ENCODE measurements around the gene BANF1. TPM values are rescaled to one million over a fixed set of nuclear protein-coding genes. Genes with fewer than 3 reads are reported as not detected.

BANF1 gene
- total RNA-seq, 1 experiment from 2014 or later: 300 TPM

DNA sequence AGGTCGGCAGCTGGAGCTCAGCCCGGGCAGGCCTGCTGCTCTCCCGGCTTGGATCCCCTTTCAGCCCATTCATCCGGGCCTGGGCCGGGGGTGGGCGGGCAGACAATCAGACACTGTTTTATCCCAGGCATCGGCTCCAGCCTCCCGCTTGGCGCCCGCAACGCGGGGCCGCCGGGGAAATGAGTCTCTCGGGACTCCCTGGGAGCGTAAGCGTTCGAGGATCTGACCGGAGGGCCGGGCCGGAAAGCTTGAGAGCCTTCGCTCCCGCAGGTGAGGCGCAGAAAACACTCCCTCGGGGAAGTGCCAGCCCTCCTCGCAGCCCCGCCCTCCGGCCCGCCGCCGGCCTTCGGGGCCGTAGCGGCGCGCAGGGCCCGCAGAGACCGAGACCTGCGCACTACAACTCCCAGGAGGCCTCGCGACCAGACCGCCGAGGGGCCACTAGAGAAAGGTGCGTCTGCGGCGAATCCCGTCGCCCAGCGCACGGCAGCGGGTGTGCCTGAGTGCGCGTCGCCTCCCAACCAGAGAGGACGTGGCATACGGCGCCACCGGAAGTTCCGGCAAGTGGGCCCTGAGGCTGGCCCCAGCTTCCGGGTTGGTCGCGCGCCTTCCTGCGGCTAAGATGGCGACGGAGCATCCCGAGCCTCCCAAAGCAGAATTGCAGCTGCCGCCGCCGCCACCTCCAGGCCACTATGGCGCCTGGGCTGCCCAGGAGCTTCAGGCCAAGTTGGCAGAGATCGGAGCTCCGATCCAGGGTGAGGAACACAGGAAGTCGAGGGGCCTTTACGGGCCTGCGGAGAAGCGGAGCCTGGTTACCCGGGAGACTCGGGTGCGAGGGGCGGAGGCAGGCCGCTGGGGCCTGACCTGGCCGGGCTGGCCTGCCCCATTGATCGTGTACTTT, 49.7 kb downstream of the BANF1 start, which contains the start of gene SF3B2:
Gene SF3B2, plus strand, starts transcription at position 599 of the 898 bp plus-strand sequence. Its CDS starts 21 bp downstream, at position 620.
- DNase-seq: peak; percentile 99
- no TSS peak for BruUV-seq (replicated peaks)
- H3K36me3 Mint-ChIP-seq (ENCODE audit: insufficient read depth, unreplicated experiment): peaks cover 45% of the 10 kb centered on the region
- H3K27me3 Mint-ChIP-seq (ENCODE audit: insufficient read depth, unreplicated experiment): no peaks in the 10 kb centered on the region
- H3K27ac Mint-ChIP-seq (ENCODE audit: unreplicated experiment): peak within 1 kb of the TSS; percentile 96
- H3K9me3 Mint-ChIP-seq (ENCODE audit: unreplicated experiment): no peaks in the 10 kb centered on the region
- H3K4me3 ChIP-seq (ENCODE audit: low read depth, low read length): peak within 1 kb of the TSS; percentile 71
- peaks cover 14% of the 10 kb centered on the region for H3K4me1 Mint-ChIP-seq (ENCODE audit: low read depth, unreplicated experiment)
- CTCF ChIA-PET: interaction anchor here (0.6 to 2.0 kb wide), 10 partner anchors 13 to 331 kb away, joined by 3 to 7 read pairs (median 4); partner anchors contain the start of genes CCDC85B, FIBP, MUS81 and RNASEH2C
- TF ChIP-seq, protein P1, sequence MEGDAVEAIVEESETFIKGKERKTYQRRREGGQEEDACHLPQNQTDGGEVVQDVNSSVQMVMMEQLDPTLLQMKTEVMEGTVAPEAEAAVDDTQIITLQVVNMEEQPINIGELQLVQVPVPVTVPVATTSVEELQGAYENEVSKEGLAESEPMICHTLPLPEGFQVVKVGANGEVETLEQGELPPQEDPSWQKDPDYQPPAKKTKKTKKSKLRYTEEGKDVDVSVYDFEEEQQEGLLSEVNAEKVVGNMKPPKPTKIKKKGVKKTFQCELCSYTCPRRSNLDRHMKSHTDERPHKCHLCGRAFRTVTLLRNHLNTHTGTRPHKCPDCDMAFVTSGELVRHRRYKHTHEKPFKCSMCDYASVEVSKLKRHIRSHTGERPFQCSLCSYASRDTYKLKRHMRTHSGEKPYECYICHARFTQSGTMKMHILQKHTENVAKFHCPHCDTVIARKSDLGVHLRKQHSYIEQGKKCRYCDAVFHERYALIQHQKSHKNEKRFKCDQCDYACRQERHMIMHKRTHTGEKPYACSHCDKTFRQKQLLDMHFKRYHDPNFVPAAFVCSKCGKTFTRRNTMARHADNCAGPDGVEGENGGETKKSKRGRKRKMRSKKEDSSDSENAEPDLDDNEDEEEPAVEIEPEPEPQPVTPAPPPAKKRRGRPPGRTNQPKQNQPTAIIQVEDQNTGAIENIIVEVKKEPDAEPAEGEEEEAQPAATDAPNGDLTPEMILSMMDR (IDR thresholded peaks at IDR 0.05; ENCODE audit: insufficient read depth in 1 of 2, low read depth in 1 of 2, low read length in 1 of 2, severe bottlenecking in 1 of 2, unreplicated experiment in 1 of 2): peak in 1 of 2 experiments; percentile 0
- H3K27me3 ChIP-seq (replicated peaks; ENCODE audit: control insufficient read depth, insufficient read depth, low read length): no peaks in the 10 kb centered on the region
- peaks cover 7% of the 10 kb centered on the region for H3K36me3 ChIP-seq (ENCODE audit: control insufficient read depth, insufficient read depth, low read length)
- POLR2A ChIA-PET: interaction anchor here (0.5 to 2.3 kb wide), 17 partner anchors 10 to 1066 kb away, joined by 3 to 14 read pairs (median 4); partner anchors contain the start of genes BANF1, CCDC85B, KAT5 and TM7SF2
- peak within 1 kb of the TSS; percentile 91 for H3K4me3 Mint-ChIP-seq (ENCODE audit: unreplicated experiment)
- H3K9me3 ChIP-seq: no peaks in the 10 kb centered on the region
- intact Hi-C loops (cut with micrococcal nuclease; ENCODE audit: unreplicated experiment): loop anchor here (2.0 to 5.0 kb wide), 2 partner anchors 17 to 300 kb away; no protein-coding TSS in a partner anchor
- peaks cover 9% of the 10 kb centered on the region for H3K4me1 ChIP-seq

DNA sequence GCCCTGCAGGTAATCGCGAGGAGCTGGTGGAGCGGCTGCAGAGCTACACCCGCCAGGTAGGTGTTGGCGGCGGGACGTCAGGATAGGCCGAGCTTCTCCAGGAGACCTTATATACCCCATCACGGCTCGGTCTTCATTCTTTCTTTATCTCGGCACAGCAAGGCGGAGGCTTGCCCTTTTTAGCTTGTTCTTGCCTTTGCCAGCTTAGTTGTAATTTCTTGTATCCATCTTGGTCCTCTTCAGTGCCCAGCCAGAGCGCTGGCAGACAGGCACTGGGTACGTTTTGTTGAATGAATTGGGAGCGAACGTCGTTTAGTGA, 50.3 kb downstream of the BANF1 start:
- no peaks in the 10 kb centered on the region for H3K9me3 ChIP-seq
- Mint-ChIP-seq H3K27me3 (ENCODE audit: insufficient read depth, unreplicated experiment) (no peaks in the 10 kb centered on the region), H3K4me3 (ENCODE audit: unreplicated experiment) (peak overlapping the region; percentile 91), H3K9me3 (ENCODE audit: unreplicated experiment) (no peaks in the 10 kb centered on the region), H3K27ac (ENCODE audit: unreplicated experiment) (peak overlapping the region; percentile 96), H3K36me3 (ENCODE audit: insufficient read depth, unreplicated experiment) (peaks cover 51% of the 10 kb centered on the region), H3K4me1 (ENCODE audit: low read depth, unreplicated experiment) (peaks cover 14% of the 10 kb centered on the region)
- intact Hi-C loops (cut with micrococcal nuclease; ENCODE audit: unreplicated experiment): loop anchor here (2.0 to 5.0 kb wide), 2 partner anchors 16 to 300 kb away; no protein-coding TSS in a partner anchor
- BruUV-seq (replicated peaks): no TSS peak
- peaks cover 9% of the 10 kb centered on the region for H3K4me1 ChIP-seq
- peak overlapping the region; percentile 71 for H3K4me3 ChIP-seq (ENCODE audit: low read depth, low read length)
- TF ChIP-seq, protein P1 (IDR thresholded peaks at IDR 0.05; ENCODE audit: insufficient read depth in 1 of 2, low read depth in 1 of 2, low read length in 1 of 2, severe bottlenecking in 1 of 2, unreplicated experiment in 1 of 2): peak in 1 of 2 experiments; percentile 8
- no peak for DNase-seq
- H3K36me3 ChIP-seq (ENCODE audit: control insufficient read depth, insufficient read depth, low read length): peaks cover 7% of the 10 kb centered on the region
- H3K27me3 ChIP-seq (replicated peaks; ENCODE audit: control insufficient read depth, insufficient read depth, low read length): no peaks in the 10 kb centered on the region
- ChIA-PET CTCF (interaction anchor here (0.6 to 2.0 kb wide), 8 partner anchors 15 to 332 kb away, joined by 3 to 7 read pairs (median 4); partner anchors contain the start of genes CCDC85B, FIBP, MUS81 and RNASEH2C), POLR2A (interaction anchor here (0.5 to 2.3 kb wide), 13 partner anchors 10 to 941 kb away, joined by 3 to 14 read pairs (median 4); partner anchors contain the start of genes BANF1, CCDC85B, KAT5 and TM7SF2)

Other genes starting within 250 kb of the BANF1 start
- gene AP5B1, start 221.5 kb upstream of the BANF1 start, total RNA-seq (2022): 18.2 and 19.3 TPM in 2 replicates
- 19.5 and 21.2 TPM in 2 replicates for gene OVOL1, start 215.4 kb upstream of the BANF1 start, total RNA-seq (2022)
- not detected in 2 replicates for gene SNX32, start 168.5 kb upstream of the BANF1 start, total RNA-seq (2022)
- gene CFL1, start 144.3 kb upstream of the BANF1 start, total RNA-seq (2022): 960 and 1,056 TPM in 2 replicates
- 74.1 and 74.6 TPM in 2 replicates for gene MUS81, start 142.1 kb upstream of the BANF1 start, total RNA-seq (2022)
- 1.3 and 1.4 TPM in 2 replicates for gene EFEMP2, start 129.7 kb upstream of the BANF1 start, total RNA-seq (2022)
- gene CTSW, start 122.7 kb upstream of the BANF1 start, total RNA-seq (2022): not detected in 2 replicates
- 56.8 and 61.5 TPM in 2 replicates for gene FIBP, start 114.0 kb upstream of the BANF1 start, total RNA-seq (2022)
- 13.3 and 14.7 TPM in 2 replicates for gene CCDC85B, start 111.8 kb upstream of the BANF1 start, total RNA-seq (2022)
- 2.7 and 3.9 TPM in 2 replicates for gene FOSL1, start 102.1 kb upstream of the BANF1 start, total RNA-seq (2022)
- gene C11orf68, start 83.4 kb upstream of the BANF1 start, total RNA-seq (2022): 19.7 and 20.1 TPM in 2 replicates
- 91.0 and 93.1 TPM in 2 replicates for gene DRAP1, start 83.1 kb upstream of the BANF1 start, total RNA-seq (2022)
- 0.79 TPM in 1 of 2 replicates, not detected in the other for gene TSGA10IP, start 57.0 kb upstream of the BANF1 start, total RNA-seq (2022)
- gene SART1, start 40.8 kb upstream of the BANF1 start, total RNA-seq (2022): 78.0 and 84.5 TPM in 2 replicates
- gene EIF1AD, start 346 bp upstream of the BANF1 start, total RNA-seq (2022): 51.2 and 55.3 TPM in 2 replicates
- not detected in 2 replicates for gene CST6, start 9.5 kb downstream of the BANF1 start, total RNA-seq (2022)
- gene CATSPER1, start 24.0 kb downstream of the BANF1 start, total RNA-seq (2022): not detected in 2 replicates
- gene GAL3ST3, start 46.7 kb downstream of the BANF1 start, total RNA-seq (2022): not detected in 2 replicates
- 224 and 225 TPM in 2 replicates for gene SF3B2, start 49.9 kb downstream of the BANF1 start, total RNA-seq (2022)
- gene PACS1, start 67.8 kb downstream of the BANF1 start, total RNA-seq (2022): 82.2 and 95.2 TPM in 2 replicates